GOT3 (cell line): Measurements from ENCODE around the gene EVL.

ENCODE experiments used
- DNase-seq: peaks from one replicate; lab custom pipeline; 2025; ENCODE audit warnings: mixed read lengths; lab: John Stamatoyannopoulos, UW

Gene EVL

DNA sequence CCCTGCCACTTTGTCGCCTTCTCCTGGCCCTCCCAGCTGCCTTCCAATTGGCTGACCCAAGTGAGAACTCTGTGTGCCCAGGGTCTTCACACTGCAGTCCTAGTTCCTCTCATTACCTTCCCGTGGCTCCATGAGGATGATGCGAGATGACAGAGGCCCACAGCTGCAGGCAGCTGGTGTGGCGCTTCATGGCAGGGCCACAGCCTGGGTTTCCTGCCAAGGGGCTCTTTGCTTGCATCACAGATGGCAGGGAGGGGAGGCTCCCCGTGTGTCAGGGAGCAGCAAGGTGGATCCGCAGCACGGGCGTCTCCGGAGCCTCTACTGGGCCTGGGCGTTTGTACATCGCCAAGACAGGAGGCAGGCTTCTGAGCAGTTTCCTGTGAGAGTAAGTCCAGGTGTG is 65.3 kb downstream of the EVL start:
- DNase-seq: no peak

DNA sequence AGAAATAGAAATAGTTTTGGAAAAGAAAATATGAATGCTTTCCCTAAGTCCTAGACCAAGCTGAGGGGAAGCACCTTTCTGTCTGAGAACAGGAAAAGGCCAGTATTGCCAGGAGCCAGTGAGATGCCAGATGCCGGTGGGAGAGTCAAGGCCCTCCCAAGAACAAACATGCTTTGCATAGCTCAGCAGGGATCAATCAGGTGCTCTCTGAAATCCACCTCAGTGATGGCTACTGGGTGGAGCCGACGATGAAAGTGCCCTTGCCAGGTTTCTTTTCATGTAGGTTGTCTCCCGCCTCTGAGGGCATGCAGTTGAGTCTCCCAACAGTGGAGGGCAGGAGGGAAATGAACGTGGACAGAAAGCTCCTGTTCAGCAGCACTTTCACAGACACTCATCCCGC is 66.0 kb downstream of the EVL start:
- no peak for DNase-seq

- no peak for DNase-seq
Measured at GRCh38 chr14:100132161-100132902, 67.1 kb downstream of the EVL start.

DNA sequence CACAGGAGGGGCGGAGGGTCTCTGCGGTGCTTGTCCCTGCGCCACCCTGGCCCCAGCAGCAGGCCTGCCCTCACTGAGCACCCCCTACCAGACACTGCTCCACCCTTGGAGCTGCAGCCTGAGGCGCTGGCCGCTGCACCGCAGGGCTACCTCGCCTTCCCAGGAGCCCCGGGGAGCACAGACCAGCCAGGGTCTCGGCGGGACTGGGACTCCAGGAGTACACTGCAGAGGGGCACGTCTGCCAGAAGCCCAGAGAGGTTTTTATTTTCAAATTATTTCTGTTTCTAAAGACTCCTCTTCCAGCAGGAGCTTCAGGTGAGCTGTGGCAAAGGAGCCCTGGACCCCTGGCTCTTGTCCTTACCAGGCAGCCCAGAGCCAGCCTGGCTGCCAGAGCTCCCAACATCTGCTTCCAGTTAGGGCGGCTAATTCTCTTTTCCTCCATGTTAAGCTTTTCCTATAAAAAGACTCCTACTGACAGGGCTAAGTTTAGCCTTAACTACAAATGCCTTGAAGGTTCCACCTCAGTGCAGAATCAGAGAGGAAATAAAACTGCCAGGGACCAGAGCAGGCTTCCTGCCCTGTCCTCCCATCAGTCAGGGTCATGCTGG is 67.8 kb downstream of the EVL start:
- no peak for DNase-seq

DNA sequence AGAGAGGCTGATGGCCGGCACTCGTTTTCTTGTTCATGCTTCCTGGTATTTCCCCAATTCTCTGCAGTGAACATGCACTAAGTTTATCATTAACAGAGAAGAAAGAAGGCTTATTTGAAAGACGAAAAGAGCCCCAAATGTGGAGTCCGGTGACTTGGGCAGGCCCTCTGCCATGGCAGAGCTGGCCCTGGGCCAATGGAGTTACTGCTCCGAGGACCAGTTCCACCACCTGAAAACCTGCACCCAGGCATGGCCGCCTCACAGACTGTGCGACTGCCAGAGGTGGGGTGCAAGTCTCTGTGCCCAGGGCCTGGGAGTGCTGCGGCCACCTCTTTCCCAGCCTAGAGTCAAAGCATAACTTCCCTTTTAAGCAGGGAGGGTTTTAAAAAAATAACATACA is 69.4 kb downstream of the EVL start:
- no peak for DNase-seq

- no peak for DNase-seq
Measured at GRCh38 chr14:100135073-100135472, 69.9 kb downstream of the EVL start.

DNA sequence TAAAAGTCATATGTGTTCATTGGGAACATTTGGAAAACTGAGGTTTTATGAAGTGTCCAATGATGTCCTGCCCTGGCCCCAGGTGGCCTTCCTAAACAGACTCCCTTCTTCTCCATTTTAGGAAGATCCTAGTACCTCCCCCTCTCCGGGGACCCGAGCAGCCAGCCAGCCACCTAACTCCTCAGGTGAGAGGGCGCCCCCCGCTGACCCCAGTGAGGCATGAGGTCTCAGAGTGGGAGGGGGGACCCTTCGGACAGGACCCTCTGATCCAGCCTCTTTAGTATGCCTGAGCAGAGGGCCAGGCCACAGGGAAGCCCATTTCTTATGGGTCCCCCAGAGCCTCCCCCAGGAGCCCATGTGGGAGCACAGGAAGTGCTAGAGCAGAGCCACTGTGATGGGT is 70.6 kb downstream of the EVL start:
- no peak for DNase-seq

DNA sequence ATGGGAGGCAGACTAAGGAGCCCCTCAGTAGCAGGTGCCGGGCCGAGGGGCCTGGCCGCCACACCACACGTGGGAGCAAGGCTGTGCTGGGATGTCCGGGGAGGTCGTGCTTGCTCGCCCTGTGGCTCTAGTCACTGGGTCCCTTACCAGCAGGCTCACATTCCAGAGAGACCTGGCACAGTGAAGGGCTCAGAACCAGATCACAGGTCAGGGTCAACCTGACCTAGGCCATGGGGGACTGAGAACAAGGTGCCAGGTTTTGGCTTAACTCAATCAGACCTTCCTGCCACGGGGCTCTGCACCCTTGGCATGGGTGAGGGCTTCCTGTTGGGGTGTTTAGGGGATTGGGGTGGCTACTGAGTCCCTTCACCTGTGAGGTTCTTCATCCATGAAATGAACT is 72.0 kb downstream of the EVL start:
- no peak for DNase-seq

- no peak for DNase-seq
Measured at GRCh38 chr14:100138082-100138787, 73.0 kb downstream of the EVL start.

- no peak for DNase-seq
Measured at GRCh38 chr14:100138955-100139354, 73.7 kb downstream of the EVL start.

DNA sequence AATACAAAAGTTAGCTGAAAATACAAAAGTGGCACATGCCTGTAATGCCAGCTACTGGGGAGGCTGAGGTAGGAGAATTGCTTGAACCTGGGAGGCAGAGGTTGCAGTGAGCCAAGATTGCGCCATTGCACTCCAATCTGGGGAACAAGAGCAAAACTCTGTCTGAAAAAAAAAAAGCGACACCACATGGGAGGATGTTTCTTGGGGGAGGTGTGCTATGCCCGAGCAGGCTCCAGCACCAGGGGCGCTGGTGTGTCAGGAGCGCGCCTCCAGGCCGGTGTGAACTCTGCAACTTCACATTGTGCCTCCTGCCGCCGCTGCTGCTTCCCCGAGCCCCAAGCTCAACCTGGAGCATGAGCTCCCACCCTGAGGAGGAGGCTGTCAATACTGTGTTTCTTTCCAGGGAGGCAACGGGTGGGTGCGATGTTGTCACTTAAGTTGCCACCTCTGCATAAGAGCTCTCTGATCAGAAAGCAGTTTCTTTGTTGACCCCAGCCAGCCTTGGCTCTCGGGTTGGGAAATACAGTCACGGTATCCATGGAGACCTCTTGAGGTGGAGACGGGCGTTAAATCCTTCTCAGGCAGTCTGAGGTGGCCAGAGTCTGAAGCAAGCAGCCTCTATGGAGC is 75.3 kb downstream of the EVL start:
- DNase-seq: no peak

GRCh38 chr14:100141098-100141497 is 75.9 kb downstream of the EVL start:
- DNase-seq: no peak

GRCh38 chr14:100142073-100143040 is 77.1 kb downstream of the EVL start:
- DNase-seq: no peak

DNA sequence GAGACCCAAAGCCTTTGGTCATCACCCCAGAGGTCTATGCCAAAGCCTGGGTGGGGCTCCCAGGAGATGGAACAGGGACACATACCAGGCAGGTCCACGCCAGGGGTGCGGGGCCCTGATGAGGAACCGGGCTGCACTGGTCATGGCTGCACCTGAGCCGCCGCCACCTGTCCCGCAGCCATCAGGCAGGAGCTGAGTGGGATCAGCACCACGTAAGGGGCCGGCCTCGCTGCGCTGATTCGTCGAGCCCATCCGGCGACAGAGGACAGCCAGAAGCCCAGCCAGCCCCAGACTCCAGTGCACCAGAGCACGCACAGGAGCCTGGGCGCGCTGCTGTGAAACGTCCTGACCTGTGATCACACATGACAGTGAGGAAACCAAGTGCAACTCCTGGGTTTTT is 78.3 kb downstream of the EVL start:
- no peak for DNase-seq

GRCh38 chr14:100143934-100144333 is 78.7 kb downstream of the EVL start:
- no peak for DNase-seq

GRCh38 chr14:100144645-100144995 is 79.4 kb downstream of the EVL start:
- no peak for DNase-seq

DNA sequence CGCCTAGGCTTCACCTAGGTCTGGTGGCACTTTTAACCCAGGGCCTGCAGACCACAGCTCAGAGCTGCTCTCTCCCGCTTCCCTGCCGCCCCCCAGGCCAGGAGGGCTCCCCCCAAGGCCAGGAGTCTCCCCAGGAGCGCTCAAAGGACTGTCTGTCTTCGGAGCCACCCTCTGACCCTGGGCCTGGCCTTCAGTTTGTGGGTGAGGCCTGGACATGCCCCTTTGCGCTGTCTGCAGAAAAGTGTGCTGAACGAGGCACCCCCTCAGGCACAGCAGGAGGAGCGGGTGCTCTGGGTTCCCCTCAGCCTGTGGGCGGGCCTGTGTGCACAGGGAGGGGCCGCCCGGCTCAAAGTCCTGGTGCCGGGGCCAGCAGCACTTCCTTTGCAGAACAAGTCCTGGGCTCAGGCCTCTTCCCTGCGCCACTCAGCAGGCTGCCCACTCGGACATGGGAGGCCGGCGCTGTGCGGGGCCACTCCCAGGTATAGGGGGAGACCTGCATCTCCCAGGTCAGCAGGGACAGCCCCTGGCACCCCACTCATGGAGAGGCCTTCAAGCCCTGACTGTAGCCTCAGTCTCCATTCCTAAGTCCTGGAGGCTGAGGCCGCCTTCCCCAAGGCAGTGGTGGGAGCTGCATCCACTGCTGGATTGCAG is 79.9 kb downstream of the EVL start:
- no peak for DNase-seq

- DNase-seq: no peak
Measured at GRCh38 chr14:100145682-100146464, 80.7 kb downstream of the EVL start.

- no peak for DNase-seq
Measured at GRCh38 chr14:100146531-100147091, 81.4 kb downstream of the EVL start.

DNA sequence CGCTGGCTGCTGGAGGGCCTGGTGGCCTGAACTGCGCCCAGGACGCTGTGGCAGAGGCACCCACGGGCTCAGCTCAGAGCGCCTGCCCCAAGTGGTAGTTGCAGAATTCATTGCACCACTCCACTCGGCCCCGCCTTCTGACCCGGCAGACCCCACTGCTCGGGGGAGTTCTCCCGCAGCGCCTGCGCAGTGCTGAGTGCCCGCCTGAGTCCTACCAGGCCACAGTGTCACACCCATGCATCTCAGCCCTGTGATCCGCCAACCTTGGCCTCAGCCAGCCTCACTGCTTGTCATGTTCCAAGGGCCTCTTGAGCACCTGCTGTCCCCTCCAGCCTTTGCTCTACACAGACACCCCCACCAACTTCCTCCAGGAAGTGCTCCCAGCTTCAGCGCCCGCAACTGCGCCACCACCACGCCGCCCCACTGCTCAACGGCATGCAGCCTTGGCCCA is 82.0 kb downstream of the EVL start:
- no peak for DNase-seq
